Measurements from ENCODE around the gene MAP2K3. TPM values are rescaled to one million over a fixed set of nuclear protein-coding genes. Genes with fewer than 3 reads are reported as not detected.
A peak's percentile ranks its signal among the peaks of the same experiment; 100 is the strongest.

Gene MAP2K3
- total RNA-seq, 1 donor from 2014 or later, result 36.2 TPM

DNA sequence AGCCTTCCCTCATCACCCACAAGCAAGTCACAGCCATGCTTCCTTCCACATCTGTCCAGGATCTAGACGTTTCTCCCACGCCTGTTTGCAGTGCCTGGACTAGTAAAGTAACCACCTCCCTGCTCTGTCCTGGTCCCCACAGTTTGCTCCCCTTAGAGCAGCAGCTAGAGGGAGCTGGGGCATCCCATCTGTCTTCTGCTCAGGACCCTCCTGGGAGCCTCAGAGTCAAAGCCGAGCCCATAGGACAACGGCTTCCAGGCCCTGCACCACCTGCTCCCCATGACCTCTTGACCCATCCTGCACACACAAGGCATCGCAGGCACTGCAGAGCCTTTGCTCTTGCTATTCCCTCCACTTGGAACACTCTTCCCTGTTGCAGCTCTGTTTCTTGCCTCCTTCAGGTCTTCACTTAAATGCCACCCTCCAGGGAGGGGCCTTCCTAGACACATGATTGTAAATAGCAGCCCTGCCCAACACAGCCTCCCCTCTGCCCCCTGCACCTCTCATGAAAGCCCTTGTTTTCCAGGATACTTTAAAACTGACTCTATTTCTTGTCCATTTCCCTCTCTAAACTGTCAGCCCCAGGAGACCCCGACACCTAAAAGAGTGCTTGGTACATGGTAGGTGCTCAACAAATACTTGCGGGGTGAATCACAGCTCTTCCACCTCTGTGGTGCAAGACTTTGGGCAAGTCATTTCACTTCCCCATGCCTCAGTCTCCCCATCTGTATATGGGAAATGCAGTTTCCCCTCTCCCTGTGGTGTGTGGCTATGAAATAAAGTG lies 34.4 kb upstream of the MAP2K3 start:
- Mint-ChIP-seq H3K27me3 (ENCODE audit: unreplicated experiment) (no peaks in the 10 kb centered on the region), H3K36me3 (ENCODE audit: unreplicated experiment) (no peaks in the 10 kb centered on the region), H3K27ac (ENCODE audit: unreplicated experiment) (peak overlapping the region; percentile 66), H3K4me3 (ENCODE audit: unreplicated experiment) (no peak overlapping the region), H3K9me3 (ENCODE audit: unreplicated experiment) (no peaks in the 10 kb centered on the region), H3K4me1 (ENCODE audit: unreplicated experiment) (peaks cover 30% of the 10 kb centered on the region)
- no peak for DNase-seq (ENCODE audit: extremely low spot score, unreplicated experiment)
- TF ChIP-seq, protein P1, sequence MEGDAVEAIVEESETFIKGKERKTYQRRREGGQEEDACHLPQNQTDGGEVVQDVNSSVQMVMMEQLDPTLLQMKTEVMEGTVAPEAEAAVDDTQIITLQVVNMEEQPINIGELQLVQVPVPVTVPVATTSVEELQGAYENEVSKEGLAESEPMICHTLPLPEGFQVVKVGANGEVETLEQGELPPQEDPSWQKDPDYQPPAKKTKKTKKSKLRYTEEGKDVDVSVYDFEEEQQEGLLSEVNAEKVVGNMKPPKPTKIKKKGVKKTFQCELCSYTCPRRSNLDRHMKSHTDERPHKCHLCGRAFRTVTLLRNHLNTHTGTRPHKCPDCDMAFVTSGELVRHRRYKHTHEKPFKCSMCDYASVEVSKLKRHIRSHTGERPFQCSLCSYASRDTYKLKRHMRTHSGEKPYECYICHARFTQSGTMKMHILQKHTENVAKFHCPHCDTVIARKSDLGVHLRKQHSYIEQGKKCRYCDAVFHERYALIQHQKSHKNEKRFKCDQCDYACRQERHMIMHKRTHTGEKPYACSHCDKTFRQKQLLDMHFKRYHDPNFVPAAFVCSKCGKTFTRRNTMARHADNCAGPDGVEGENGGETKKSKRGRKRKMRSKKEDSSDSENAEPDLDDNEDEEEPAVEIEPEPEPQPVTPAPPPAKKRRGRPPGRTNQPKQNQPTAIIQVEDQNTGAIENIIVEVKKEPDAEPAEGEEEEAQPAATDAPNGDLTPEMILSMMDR (IDR thresholded peaks at IDR 0.05), result no peak

DNA sequence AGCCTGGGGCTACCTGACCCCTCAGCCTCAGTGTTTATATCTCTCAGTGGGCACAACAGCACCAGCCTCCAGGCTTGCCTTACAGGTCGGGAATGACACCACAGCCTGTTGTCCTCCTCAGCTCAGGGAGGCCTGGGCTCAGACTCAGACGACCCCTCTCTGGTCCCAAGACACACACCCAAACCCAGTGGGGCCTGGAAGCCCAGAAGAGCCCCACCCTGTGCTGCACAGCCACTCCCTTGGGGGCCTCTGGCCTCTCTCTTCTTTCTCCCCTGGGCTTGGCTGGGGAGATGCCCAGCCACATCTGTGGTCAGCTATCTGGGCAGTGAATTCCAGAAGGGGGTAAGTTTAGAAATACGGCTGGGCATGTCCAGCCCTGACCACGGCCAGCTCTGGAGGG lies 33.7 kb upstream of the MAP2K3 start:
- Mint-ChIP-seq H3K4me3 (ENCODE audit: unreplicated experiment) (peak overlapping the region; percentile 22), H3K27me3 (ENCODE audit: unreplicated experiment) (no peaks in the 10 kb centered on the region)
- no peak for DNase-seq (ENCODE audit: extremely low spot score, unreplicated experiment)

DNA sequence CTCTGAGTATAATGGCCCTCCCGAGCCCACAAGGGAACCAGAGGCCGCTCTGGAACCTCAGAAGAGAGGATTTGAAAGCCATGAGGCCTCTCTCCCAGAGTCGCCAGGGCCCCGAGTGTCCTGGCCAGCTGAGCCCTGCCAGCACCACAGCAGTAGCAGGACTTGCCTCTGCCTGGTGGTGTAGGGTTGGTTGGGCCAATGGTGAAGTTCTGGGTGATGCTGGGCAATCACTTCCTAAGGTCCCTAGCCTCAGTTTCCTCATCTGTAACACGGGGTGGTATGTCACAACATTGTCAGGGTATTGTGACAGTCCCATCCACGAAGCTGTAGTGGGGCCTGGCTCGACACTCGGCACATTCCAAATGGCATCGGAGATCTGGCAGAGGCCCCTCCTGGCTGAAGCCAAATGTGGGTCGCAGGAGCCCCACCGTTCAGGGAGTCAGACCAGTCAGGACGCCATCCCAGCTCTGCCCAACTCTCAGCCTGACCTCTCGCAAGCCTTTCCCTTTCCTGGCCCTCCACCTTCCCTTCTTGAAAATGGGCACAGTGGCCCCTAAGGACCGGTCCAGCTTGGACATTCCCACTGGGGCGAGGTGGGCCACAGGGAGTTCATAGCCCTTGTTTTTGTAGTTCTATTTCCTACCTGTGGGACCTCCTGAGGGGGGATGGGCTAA lies 33.0 kb upstream of the MAP2K3 start:
- DNase-seq (ENCODE audit: extremely low spot score, unreplicated experiment), result no peak
- peak overlapping the region; percentile 47 for H3K4me3 Mint-ChIP-seq (ENCODE audit: unreplicated experiment)
- H3K27me3 Mint-ChIP-seq (ENCODE audit: unreplicated experiment), result no peaks in the 10 kb centered on the region
- H3K27ac Mint-ChIP-seq (ENCODE audit: unreplicated experiment), result peak overlapping the region; percentile 66
- TF ChIP-seq, protein P1 (IDR thresholded peaks at IDR 0.05), result no peak
- H3K36me3 Mint-ChIP-seq (ENCODE audit: unreplicated experiment), result no peaks in the 10 kb centered on the region
- no peaks in the 10 kb centered on the region for H3K9me3 Mint-ChIP-seq (ENCODE audit: unreplicated experiment)
- H3K4me1 Mint-ChIP-seq (ENCODE audit: unreplicated experiment), result peaks cover 30% of the 10 kb centered on the region

More for the DNA sequence above, 33.7 kb upstream of the MAP2K3 start:
- peak overlapping the region; percentile 66 for H3K27ac Mint-ChIP-seq (ENCODE audit: unreplicated experiment)
- no peaks in the 10 kb centered on the region for H3K36me3 Mint-ChIP-seq (ENCODE audit: unreplicated experiment)
- peaks cover 30% of the 10 kb centered on the region for H3K4me1 Mint-ChIP-seq (ENCODE audit: unreplicated experiment)
- TF ChIP-seq, protein P1 (IDR thresholded peaks at IDR 0.05), result no peak
- no peaks in the 10 kb centered on the region for H3K9me3 Mint-ChIP-seq (ENCODE audit: unreplicated experiment)

DNA sequence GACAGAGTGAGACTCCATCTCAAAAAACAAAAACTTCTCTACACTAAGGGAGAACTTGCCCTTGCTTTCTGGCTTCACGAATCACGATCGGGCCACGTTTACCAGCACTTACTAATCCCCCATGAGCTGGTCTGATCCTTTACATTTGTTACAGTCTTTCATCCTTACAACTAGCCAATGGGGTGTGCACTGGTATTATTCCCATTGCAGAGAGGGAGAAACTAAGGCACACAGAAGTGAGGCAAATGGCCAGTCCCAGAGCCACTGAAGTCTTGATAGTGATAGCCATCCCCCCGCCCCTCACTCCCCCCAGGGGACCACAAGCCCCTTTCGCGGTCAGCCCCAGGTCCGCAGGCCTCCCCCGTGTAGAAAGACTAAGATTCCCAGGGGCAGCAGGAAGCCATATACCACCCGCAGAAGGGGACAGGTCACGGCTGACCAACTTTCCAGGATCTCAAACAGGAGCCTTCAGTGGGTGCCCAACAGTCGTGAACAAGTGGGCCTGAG lies 32.2 kb upstream of the MAP2K3 start:
- H3K4me3 Mint-ChIP-seq (ENCODE audit: unreplicated experiment), result peak overlapping the region; percentile 76
- H3K4me1 Mint-ChIP-seq (ENCODE audit: unreplicated experiment), result peaks cover 34% of the 10 kb centered on the region
- H3K27me3 Mint-ChIP-seq (ENCODE audit: unreplicated experiment), result no peaks in the 10 kb centered on the region
- H3K36me3 Mint-ChIP-seq (ENCODE audit: unreplicated experiment), result no peaks in the 10 kb centered on the region
- TF ChIP-seq, protein P1 (IDR thresholded peaks at IDR 0.05), result no peak
- no peak for DNase-seq (ENCODE audit: extremely low spot score, unreplicated experiment)
- no peak overlapping the region for H3K27ac Mint-ChIP-seq (ENCODE audit: unreplicated experiment)
- H3K9me3 Mint-ChIP-seq (ENCODE audit: unreplicated experiment), result no peaks in the 10 kb centered on the region

All from osteocyte (in vitro differentiated cells).